CD14-positive monocyte (primary cell): ENCODE results near the gene HMGXB3. TPM values are rescaled to one million over a fixed set of nuclear protein-coding genes. Genes with fewer than 3 reads are reported as not detected.

Experiments
- DNase-seq, 3 donors: peaks; one replicate each; pipeline ENCODE4 v3.0.0-alpha.2; 2011 to 2022
- H2AFZ ChIP-seq: 2 replicates; pipeline ENCODE4 v1.6.0; 2012; ENCODE audit warnings: mild to moderate bottlenecking, low read depth, low read length, inconsistent platforms; ENCODE audit not compliant: insufficient read depth, poor library complexity, severe bottlenecking
- H3K27ac ChIP-seq, 2 donors: 1 replicate in 1 of 2; 2 replicates in 1 of 2; pipeline ENCODE4 v1.5.1; 2012 to 2013; ENCODE audit warnings: low read length in 2 of 2, control low read depth in 1 of 2, inconsistent platforms in 1 of 2, low read depth in 1 of 2, mild to moderate bottlenecking in 1 of 2
- H3K27me3 ChIP-seq, 2 donors: one replicate each; pipeline versions ENCODE4 v1.6.0 to v1.6.1; 2011 to 2013; ENCODE audit warnings: low read length in 2 of 2; ENCODE audit not compliant: control insufficient read depth in 2 of 2, insufficient read depth in 2 of 2
- H3K36me3 ChIP-seq, 2 donors: replicated peaks in 1 of 2; 1 replicate in 1 of 2; 2 replicates in 1 of 2; pipeline versions ENCODE4 v1.5.1 to v1.6.1; 2012 to 2013; ENCODE audit warnings: low read length in 2 of 2, control low read depth in 1 of 2, inconsistent platforms in 1 of 2, mild to moderate bottlenecking in 1 of 2; ENCODE audit not compliant: insufficient read depth in 2 of 2, control insufficient read depth in 1 of 2
- H3K4me1 ChIP-seq, 2 donors: 1 replicate in 1 of 2; 2 replicates in 1 of 2; pipeline versions ENCODE4 v1.5.1 to v1.6.1; 2012 to 2013; ENCODE audit warnings: low read length in 2 of 2, control low read depth in 1 of 2, inconsistent platforms in 1 of 2, mild to moderate bottlenecking in 1 of 2, moderate library complexity in 1 of 2; ENCODE audit not compliant: insufficient read depth in 2 of 2, control insufficient read depth in 1 of 2
- H3K4me2 ChIP-seq: replicated peaks from 2 replicates; pipeline ENCODE3; 2012; ENCODE audit warnings: low read length, moderate library complexity, mild to moderate bottlenecking; ENCODE audit not compliant: poor library complexity, severe bottlenecking; ENCODE audit errors: extremely low read depth
- H3K4me3 ChIP-seq, 3 experiments: fragments of 200-600 bp in 1 of 3; sonication (generic) in 1 of 3; replicated peaks in 1 of 3; 1 replicate in 2 of 3; 2 replicates in 1 of 3; pipeline ENCODE4 v1.5.1; 2011 to 2013; ENCODE audit warnings: low read length in 3 of 3, mild to moderate bottlenecking in 3 of 3, control low read depth in 2 of 3, low read depth in 2 of 3, inconsistent platforms in 1 of 3, moderate library complexity in 1 of 3
- H3K79me2 ChIP-seq: 2 replicates; pipeline ENCODE4 v1.6.0; 2012; ENCODE audit warnings: mild to moderate bottlenecking, control low read depth, inconsistent platforms, low read length, moderate library complexity; ENCODE audit not compliant: insufficient read depth
- H3K9ac ChIP-seq: 2 replicates; pipeline ENCODE4 v1.6.0; 2017; ENCODE audit warnings: low read length, mild to moderate bottlenecking; ENCODE audit not compliant: insufficient read depth, poor library complexity, severe bottlenecking
- H3K9me3 ChIP-seq, 2 donors: replicated peaks in 1 of 2; 1 replicate in 1 of 2; 2 replicates in 1 of 2; pipeline versions ENCODE4 v1.5.1 to v1.6.1; 2012 to 2013; ENCODE audit warnings: low read length in 2 of 2, control low read depth in 1 of 2; ENCODE audit not compliant: control insufficient read depth in 1 of 2, insufficient read depth in 1 of 2
- H4K20me1 ChIP-seq: 2 replicates; pipeline ENCODE4 v1.6.0; 2012; ENCODE audit warnings: mild to moderate bottlenecking, low read length, control low read depth, moderate library complexity; ENCODE audit not compliant: insufficient read depth
- H3K27ac Mint-ChIP-seq, 7 donors: one replicate each; pipeline ENCODE4 v1.8.0; 2020; ENCODE audit warnings: mild to moderate bottlenecking in 7 of 7, mixed read lengths in 7 of 7, moderate library complexity in 6 of 7, inconsistent platforms in 2 of 7
- H3K27me3 Mint-ChIP-seq, 3 donors: one replicate each; pipeline ENCODE4 v1.8.0; 2021 to 2022; ENCODE audit warnings: low read depth in 3 of 3, mild to moderate bottlenecking in 3 of 3, mixed read lengths in 3 of 3, moderate library complexity in 3 of 3, inconsistent platforms in 1 of 3
- H3K36me3 Mint-ChIP-seq, 2 donors: one replicate each; pipeline ENCODE4 v1.8.0; 2020; ENCODE audit warnings: mixed read lengths in 2 of 2, inconsistent platforms in 1 of 2, mild to moderate bottlenecking in 1 of 2
- H3K4me1 Mint-ChIP-seq: one replicate; pipeline ENCODE4 v1.8.0; 2020; ENCODE audit warnings: mild to moderate bottlenecking, mixed read lengths
- H3K4me3 Mint-ChIP-seq, 2 donors: one replicate each; pipeline ENCODE4 v1.8.0; 2020; ENCODE audit warnings: mild to moderate bottlenecking in 2 of 2, mixed read lengths in 2 of 2, moderate library complexity in 1 of 2
- H3K9me3 Mint-ChIP-seq, 7 donors: one replicate each; pipeline ENCODE4 v1.8.0; 2020 to 2022; ENCODE audit warnings: mixed read lengths in 7 of 7, mild to moderate bottlenecking in 6 of 7, moderate library complexity in 6 of 7, inconsistent platforms in 2 of 7
- WGBS: methylation state at CpG from one replicate; pipeline ENCODE4 v1.1.5; 2013; ENCODE audit warnings: missing lambda C conversion rate; ENCODE audit not compliant: insufficient coverage; 5-methylcytosine and 5-hydroxymethylcytosine counted together
- intact Hi-C, 2 donors: fragments of 100-400 bp; cut with micrococcal nuclease; formaldehyde crosslinking; loops; one replicate each; pipeline versions ENCODE4 v1.15.0 to v1.15.1; 2023
- polyA plus RNA-seq, 3 donors: library from polyadenylated mRNA; depleted of rRNA in 1 of 3; unstranded in 2 of 3; stranded (reverse) in 1 of 3; fragments of 300-500 nt in 2 of 3; fragments of >200 nt in 1 of 3; fragmentation: Illumina TruSeq in 2 of 3; gene quantifications; 1 replicate in 2 of 3; 2 replicates in 1 of 3; pipeline ENCODE4 v1.2.3, GENCODE V29; 2012 to 2021
- TF ChIP-seq, protein P1 (sequence below): fragments of 200-600 bp; IDR thresholded peaks from one replicate; pipeline ENCODE4 v1.8.0; 2022; ENCODE audit warnings: antibody characterized with exemption, mild to moderate bottlenecking

Gene HMGXB3
- polyA plus RNA-seq, 3 donors: 3.1 to 22.9 (median 6.2) TPM

DNA sequence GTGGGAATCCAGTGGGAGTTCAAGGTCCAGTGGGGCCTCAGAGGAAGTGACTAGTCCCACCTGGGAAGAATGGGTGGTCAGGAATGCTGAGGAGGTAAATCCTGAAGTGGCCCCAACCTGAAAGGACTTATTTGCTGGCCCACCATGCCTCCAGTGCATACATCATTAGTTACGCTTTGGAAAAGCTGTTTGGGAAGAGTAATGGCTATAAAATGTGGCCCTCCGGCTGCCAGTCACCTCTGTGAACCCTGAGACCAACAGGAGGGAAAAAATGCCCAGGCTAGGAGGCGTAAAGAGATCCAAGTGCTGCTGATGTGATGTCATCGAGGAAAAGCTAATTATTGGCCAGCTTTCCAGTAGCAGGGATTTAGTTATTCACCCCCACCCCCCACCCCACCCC is 42.7 kb upstream of the HMGXB3 start:
- Mint-ChIP-seq H3K4me1 (peaks cover 31% of the 10 kb centered on the region), H3K9me3 (peaks cover 0 to 2% (median 0%) of the 10 kb centered on the region in 7 donors), H3K36me3 (peaks cover 2% of the 10 kb centered on the region in 2 donors), H3K27ac (peak overlapping the region in 1 of 7 donors; percentile 62), H3K27me3 (peaks cover 0 to 2% (median 1%) of the 10 kb centered on the region in 3 donors), H3K4me3 (no peak overlapping the region)
- Histone ChIP-seq H3K9ac (no peak overlapping the region), H3K4me1 (peaks cover 18 to 29% of the 10 kb centered on the region in 2 donors), H2AFZ (no peak overlapping the region), H3K36me3 (no peaks in the 10 kb centered on the region), H3K27me3 (no peaks in the 10 kb centered on the region), H3K4me3 (no peak overlapping the region), H3K79me2 (peaks cover 13% of the 10 kb centered on the region), H3K9me3 (no peaks in the 10 kb centered on the region), H3K27ac (no peak overlapping the region), H4K20me1 (no peaks in the 10 kb centered on the region), H3K4me2 (no peak overlapping the region)
- intact Hi-C loops: no loop called here
- WGBS: 100% methylated on average over 2 of the region's 4 CpGs
- DNase-seq: no peak
- TF ChIP-seq, protein P1, sequence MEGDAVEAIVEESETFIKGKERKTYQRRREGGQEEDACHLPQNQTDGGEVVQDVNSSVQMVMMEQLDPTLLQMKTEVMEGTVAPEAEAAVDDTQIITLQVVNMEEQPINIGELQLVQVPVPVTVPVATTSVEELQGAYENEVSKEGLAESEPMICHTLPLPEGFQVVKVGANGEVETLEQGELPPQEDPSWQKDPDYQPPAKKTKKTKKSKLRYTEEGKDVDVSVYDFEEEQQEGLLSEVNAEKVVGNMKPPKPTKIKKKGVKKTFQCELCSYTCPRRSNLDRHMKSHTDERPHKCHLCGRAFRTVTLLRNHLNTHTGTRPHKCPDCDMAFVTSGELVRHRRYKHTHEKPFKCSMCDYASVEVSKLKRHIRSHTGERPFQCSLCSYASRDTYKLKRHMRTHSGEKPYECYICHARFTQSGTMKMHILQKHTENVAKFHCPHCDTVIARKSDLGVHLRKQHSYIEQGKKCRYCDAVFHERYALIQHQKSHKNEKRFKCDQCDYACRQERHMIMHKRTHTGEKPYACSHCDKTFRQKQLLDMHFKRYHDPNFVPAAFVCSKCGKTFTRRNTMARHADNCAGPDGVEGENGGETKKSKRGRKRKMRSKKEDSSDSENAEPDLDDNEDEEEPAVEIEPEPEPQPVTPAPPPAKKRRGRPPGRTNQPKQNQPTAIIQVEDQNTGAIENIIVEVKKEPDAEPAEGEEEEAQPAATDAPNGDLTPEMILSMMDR: no peak

- Mint-ChIP-seq H3K36me3 (peaks cover 2 to 3% of the 10 kb centered on the region in 2 donors), H3K27ac (peak overlapping the region; percentile 96 to 99 (median 97)), H3K9me3 (peaks cover 0 to 2% (median 0%) of the 10 kb centered on the region in 7 donors), H3K4me1 (peaks cover 31% of the 10 kb centered on the region), H3K4me3 (peak overlapping the region; percentile 89 to 94), H3K27me3 (peaks cover 0 to 1% (median 0%) of the 10 kb centered on the region in 3 donors)
- Histone ChIP-seq H3K27ac (peak overlapping the region; percentile 93), H3K4me1 (peaks cover 18 to 29% of the 10 kb centered on the region in 2 donors), H2AFZ (peak overlapping the region; percentile 96), H3K4me3 (peak overlapping the region; percentile 60 to 77 (median 77)), H4K20me1 (no peaks in the 10 kb centered on the region), H3K27me3 (no peaks in the 10 kb centered on the region), H3K9ac (peak overlapping the region; percentile 78), H3K9me3 (no peaks in the 10 kb centered on the region), H3K36me3 (no peaks in the 10 kb centered on the region), H3K79me2 (peaks cover 24% of the 10 kb centered on the region), H3K4me2 (peak overlapping the region; percentile 87)
- peak; percentile 72 to 97 (median 78) for DNase-seq
- 34% methylated on average over 6 of the region's 14 CpGs for WGBS
- TF ChIP-seq, protein P1: peak; percentile 78
- intact Hi-C loops: loop anchor here in 1 of 2 donors (2.0 to 5.0 kb wide), 2 partner anchors 19 to 43 kb away; partner anchors contain the start of genes HMGXB3 and TIGD6
These were observed 40.9 kb upstream of the HMGXB3 start for GRCh38 chr5:149959406-149960236.
